Measurements from ENCODE around the gene CENPS.

DNA sequence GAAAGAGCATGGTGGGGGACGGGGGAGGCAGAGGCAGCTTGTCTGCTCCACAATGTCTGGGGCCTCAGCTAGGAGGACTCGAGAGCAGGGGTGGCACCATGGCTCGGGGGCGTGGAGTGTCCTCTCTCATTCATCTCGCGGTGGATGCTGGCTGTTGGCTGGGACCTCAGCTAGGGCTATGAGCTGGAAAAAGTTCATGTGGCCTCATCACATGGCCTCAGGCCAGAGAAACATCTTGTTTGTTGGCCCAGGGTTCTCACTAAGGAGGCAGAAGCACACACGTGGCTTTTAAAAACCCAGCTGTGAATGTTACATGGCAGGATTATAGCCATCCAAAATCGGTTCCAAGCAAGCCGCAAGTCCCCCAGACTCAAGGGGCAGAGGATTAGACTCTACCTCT, 6.2 kb upstream of the CENPS start:
- TF ChIP-seq EZH2 (IDR thresholded peaks at IDR 0.05; ENCODE audit: insufficient read depth, poor library complexity, severe bottlenecking) (no peak), EZH2phosphoT487 (IDR thresholded peaks at IDR 0.05; ENCODE audit: insufficient read depth, low read depth) (no peak)
